ENCODE results near the gene MPRIP. TPM values are rescaled to one million over a fixed set of nuclear protein-coding genes. Genes with fewer than 3 reads are reported as not detected.

MPRIP gene
- total RNA-seq, 2 donors from 2014 or later = 147 to 269 TPM

GRCh38 chr17:17125136-17126084 is 83.2 kb downstream of the MPRIP start:
- WGBS, 2 donors = 83 to 84% methylated on average over 4 to 6 of the region's 6 CpGs
- TF ChIP-seq CTCF (IDR thresholded peaks at IDR 0.05) (no peak), POLR2A (IDR thresholded peaks at IDR 0.05) (no peak)
- Histone ChIP-seq H3K36me3 (replicated peaks in 1 of 2; ENCODE audit: insufficient read depth in 1 of 2, low read depth in 2 of 2) (no peaks in the 10 kb centered on the region), H3K27me3 (no peaks in the 10 kb centered on the region), H3K4me3 (no peak overlapping the region), H3K9me3 (no peaks in the 10 kb centered on the region), H3K4me1 (peaks cover 10% of the 10 kb centered on the region), H3K27ac (no peak overlapping the region)
- ATAC-seq = no peak
- no peak for DNase-seq
- intact Hi-C loops (cut with DNase I) = no loop called here

GRCh38 chr17:17126131-17127110 is 84.2 kb downstream of the MPRIP start:
- no peak for ATAC-seq
- Histone ChIP-seq H3K4me1 (no peaks in the 10 kb centered on the region), H3K9me3 (no peaks in the 10 kb centered on the region), H3K36me3 (replicated peaks in 1 of 2; ENCODE audit: insufficient read depth in 1 of 2, low read depth in 2 of 2) (no peaks in the 10 kb centered on the region), H3K27ac (no peak overlapping the region), H3K27me3 (no peaks in the 10 kb centered on the region), H3K4me3 (no peak overlapping the region)
- intact Hi-C loops (cut with DNase I) = no loop called here
- no peak for DNase-seq
- TF ChIP-seq CTCF (IDR thresholded peaks at IDR 0.05) (no peak), POLR2A (IDR thresholded peaks at IDR 0.05) (no peak)
- WGBS, 2 donors = 81 to 93% methylated on average over 20 to 21 of the region's 21 CpGs

- intact Hi-C loops (cut with DNase I) = no loop called here
- no peaks in the 10 kb centered on the region for H3K4me1 ChIP-seq
- peaks cover 0 to 4% of the 10 kb centered on the region in 2 donors for H3K36me3 ChIP-seq (replicated peaks in 1 of 2; ENCODE audit: insufficient read depth in 1 of 2, low read depth in 2 of 2)
- WGBS, 2 donors = 53 to 76% methylated on average over 2 to 6 of the region's 6 CpGs
- no peak overlapping the region for H3K27ac ChIP-seq
- H3K27me3 ChIP-seq = no peaks in the 10 kb centered on the region
- no peak for ATAC-seq
- TF ChIP-seq POLR2A (IDR thresholded peaks at IDR 0.05) (no peak), CTCF (IDR thresholded peaks at IDR 0.05) (no peak)
- H3K4me3 ChIP-seq = no peak overlapping the region
- H3K9me3 ChIP-seq = no peaks in the 10 kb centered on the region
- no peak for DNase-seq
Measured at GRCh38 chr17:17127156-17127555, 84.9 kb downstream of the MPRIP start.

- 91 to 95% methylated on average over 3 to 10 of the region's 11 CpGs for WGBS, 2 donors
- intact Hi-C loops (cut with DNase I) = no loop called here
- Histone ChIP-seq H3K27me3 (no peaks in the 10 kb centered on the region), H3K36me3 (replicated peaks in 1 of 2; ENCODE audit: insufficient read depth in 1 of 2, low read depth in 2 of 2) (peaks cover 0 to 7% of the 10 kb centered on the region in 2 donors), H3K4me3 (no peak overlapping the region), H3K27ac (no peak overlapping the region), H3K9me3 (no peaks in the 10 kb centered on the region), H3K4me1 (no peaks in the 10 kb centered on the region)
- no peak for DNase-seq
- TF ChIP-seq CTCF (IDR thresholded peaks at IDR 0.05) (no peak), POLR2A (IDR thresholded peaks at IDR 0.05) (no peak)
- no peak for ATAC-seq
Measured at GRCh38 chr17:17127730-17128291, 85.6 kb downstream of the MPRIP start.

All from body of pancreas (tissue), 4 donors.